GF-D8 (cell line): Measurements from ENCODE around the gene ADAM21.
"Not testable (repeated sequence)": the region's sequence is repeated elsewhere in the genome, so short reads cannot be mapped to it uniquely, and the experiment has no call there.

Experiments used
- DNase-seq: peaks from one replicate; lab custom pipeline; 2025; lab: John Stamatoyannopoulos, UW

ADAM21 gene

GRCh38 chr14:70451874-70452273, at the start of gene ADAM21:
TSS of gene ADAM21 (plus strand) at chr14:70452174. CDS start at chr14:70457500, 5,326 bp downstream.
- DNase-seq = no peak

- not testable (repeated sequence) for DNase-seq
These were observed 48.6 kb upstream of the ADAM21 start for GRCh38 chr14:70403335-70403734.

- not testable (repeated sequence) for DNase-seq
These were observed 45.8 kb upstream of the ADAM21 start for GRCh38 chr14:70406216-70406615.

GRCh38 chr14:70407621-70408020, 44.4 kb upstream of the ADAM21 start:
- DNase-seq = no peak

- no peak for DNase-seq
These were observed 36.2 kb upstream of the ADAM21 start for GRCh38 chr14:70415788-70416187.

GRCh38 chr14:70416338-70416724, 35.6 kb upstream of the ADAM21 start:
- DNase-seq = no peak

GRCh38 chr14:70416725-70417349, 35.1 kb upstream of the ADAM21 start, which contains the start of gene SYNJ2BP:
TSS of gene SYNJ2BP (minus strand) at chr14:70417090. CDS start at chr14:70416963, 127 bp downstream.
- no peak for DNase-seq

GRCh38 chr14:70419270-70419931, 32.6 kb upstream of the ADAM21 start:
- DNase-seq = not testable (repeated sequence)

GRCh38 chr14:70422538-70422937, 29.4 kb upstream of the ADAM21 start:
- no peak for DNase-seq

GRCh38 chr14:70425354-70425753, 26.6 kb upstream of the ADAM21 start:
- DNase-seq = no peak

GRCh38 chr14:70426555-70426954, 25.4 kb upstream of the ADAM21 start:
- DNase-seq = not testable (repeated sequence)

GRCh38 chr14:70436867-70437266, 15.1 kb upstream of the ADAM21 start:
- DNase-seq = no peak

- no peak for DNase-seq
These were observed 10.3 kb upstream of the ADAM21 start for GRCh38 chr14:70441641-70442040.

- no peak for DNase-seq
These were observed 9.2 kb upstream of the ADAM21 start for GRCh38 chr14:70442750-70443149.

GRCh38 chr14:70448633-70449340, 3.2 kb upstream of the ADAM21 start:
- DNase-seq = no peak

GRCh38 chr14:70454731-70455130, 2.8 kb downstream of the ADAM21 start:
- no peak for DNase-seq

GRCh38 chr14:70468731-70469130, 16.8 kb downstream of the ADAM21 start:
- no peak for DNase-seq

GRCh38 chr14:70470863-70471563, 19.0 kb downstream of the ADAM21 start:
- not testable (repeated sequence) for DNase-seq

GRCh38 chr14:70472253-70473159, 20.5 kb downstream of the ADAM21 start:
- DNase-seq = no peak

GRCh38 chr14:70473825-70474224, 21.9 kb downstream of the ADAM21 start:
- DNase-seq = no peak

GRCh38 chr14:70475459-70475858, 23.5 kb downstream of the ADAM21 start:
- DNase-seq = not testable (repeated sequence)
